ENCODE results near the gene IGF2BP2.

DNA sequence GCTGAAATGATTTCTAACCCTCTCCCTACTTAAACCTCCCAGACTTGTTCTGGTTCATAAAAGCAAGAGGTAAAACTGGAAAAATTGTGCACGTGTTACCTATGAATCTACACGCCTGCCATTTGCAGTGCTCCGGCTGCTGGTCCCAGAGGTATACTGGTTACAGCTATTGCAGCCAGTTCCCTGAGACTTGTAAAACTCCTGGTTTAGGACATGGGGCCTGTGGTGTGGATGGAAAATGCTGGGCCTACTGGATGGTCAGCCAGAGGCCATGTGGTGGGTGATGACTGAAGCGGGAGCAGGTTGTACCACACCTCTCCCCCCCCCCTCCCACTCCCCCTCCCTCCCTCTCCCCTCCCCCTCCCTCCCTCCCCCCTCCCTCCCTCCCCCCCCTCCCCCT is 193.7 kb downstream of the IGF2BP2 start:
- TF ChIP-seq, protein P1, sequence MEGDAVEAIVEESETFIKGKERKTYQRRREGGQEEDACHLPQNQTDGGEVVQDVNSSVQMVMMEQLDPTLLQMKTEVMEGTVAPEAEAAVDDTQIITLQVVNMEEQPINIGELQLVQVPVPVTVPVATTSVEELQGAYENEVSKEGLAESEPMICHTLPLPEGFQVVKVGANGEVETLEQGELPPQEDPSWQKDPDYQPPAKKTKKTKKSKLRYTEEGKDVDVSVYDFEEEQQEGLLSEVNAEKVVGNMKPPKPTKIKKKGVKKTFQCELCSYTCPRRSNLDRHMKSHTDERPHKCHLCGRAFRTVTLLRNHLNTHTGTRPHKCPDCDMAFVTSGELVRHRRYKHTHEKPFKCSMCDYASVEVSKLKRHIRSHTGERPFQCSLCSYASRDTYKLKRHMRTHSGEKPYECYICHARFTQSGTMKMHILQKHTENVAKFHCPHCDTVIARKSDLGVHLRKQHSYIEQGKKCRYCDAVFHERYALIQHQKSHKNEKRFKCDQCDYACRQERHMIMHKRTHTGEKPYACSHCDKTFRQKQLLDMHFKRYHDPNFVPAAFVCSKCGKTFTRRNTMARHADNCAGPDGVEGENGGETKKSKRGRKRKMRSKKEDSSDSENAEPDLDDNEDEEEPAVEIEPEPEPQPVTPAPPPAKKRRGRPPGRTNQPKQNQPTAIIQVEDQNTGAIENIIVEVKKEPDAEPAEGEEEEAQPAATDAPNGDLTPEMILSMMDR (IDR thresholded peaks at IDR 0.05): no peak
- TF ChIP-seq EZH2 (IDR thresholded peaks at IDR 0.05) (no peak), EZH2phosphoT487 (IDR thresholded peaks at IDR 0.05) (no peak)
